ENCODE data around the gene ZNF609. TPM values are rescaled to one million over a fixed set of nuclear protein-coding genes. Genes with fewer than 3 reads are reported as not detected.

The ZNF609 gene
- total RNA-seq, 1 donor from 2014 or later = 24.1 TPM

GRCh38 chr15:64503197-64503596 is 42.8 kb downstream of the ZNF609 start:
- Mint-ChIP-seq H3K9me3 (ENCODE audit: low read depth) (no peaks in the 10 kb centered on the region), H3K4me3 (ENCODE audit: unreplicated experiment) (no peak overlapping the region), H3K36me3 (ENCODE audit: low read depth) (peaks cover 11% of the 10 kb centered on the region), H3K27ac (ENCODE audit: unreplicated experiment) (peak overlapping the region; percentile 86), H3K4me1 (ENCODE audit: low read depth) (peaks cover 42% of the 10 kb centered on the region), H3K27me3 (ENCODE audit: low read depth) (no peaks in the 10 kb centered on the region)
- no peak for TF ChIP-seq CTCF (IDR thresholded peaks at IDR 0.05)
- no peak for DNase-seq (ENCODE audit: low spot score)

GRCh38 chr15:64503640-64504039 is 43.3 kb downstream of the ZNF609 start:
- H3K4me3 Mint-ChIP-seq (ENCODE audit: unreplicated experiment) = no peak overlapping the region
- peaks cover 42% of the 10 kb centered on the region for H3K4me1 Mint-ChIP-seq (ENCODE audit: low read depth)
- peaks cover 11% of the 10 kb centered on the region for H3K36me3 Mint-ChIP-seq (ENCODE audit: low read depth)
- no peak for DNase-seq (ENCODE audit: low spot score)
- no peaks in the 10 kb centered on the region for H3K9me3 Mint-ChIP-seq (ENCODE audit: low read depth)
- no peak for TF ChIP-seq CTCF (IDR thresholded peaks at IDR 0.05)
- H3K27me3 Mint-ChIP-seq (ENCODE audit: low read depth) = no peaks in the 10 kb centered on the region
- no peak overlapping the region for H3K27ac Mint-ChIP-seq (ENCODE audit: unreplicated experiment)

GRCh38 chr15:64507293-64507802 is 47.0 kb downstream of the ZNF609 start:
- Mint-ChIP-seq H3K27me3 (ENCODE audit: low read depth) (no peaks in the 10 kb centered on the region), H3K36me3 (ENCODE audit: low read depth) (peaks cover 3% of the 10 kb centered on the region), H3K4me1 (ENCODE audit: low read depth) (peaks cover 28% of the 10 kb centered on the region), H3K9me3 (ENCODE audit: low read depth) (no peaks in the 10 kb centered on the region), H3K27ac (ENCODE audit: unreplicated experiment) (peak overlapping the region; percentile 77), H3K4me3 (ENCODE audit: unreplicated experiment) (no peak overlapping the region)
- TF ChIP-seq CTCF (IDR thresholded peaks at IDR 0.05) = no peak
- no peak for DNase-seq (ENCODE audit: low spot score)

GRCh38 chr15:64507845-64508244 is 47.5 kb downstream of the ZNF609 start:
- H3K27me3 Mint-ChIP-seq (ENCODE audit: low read depth) = no peaks in the 10 kb centered on the region
- peaks cover 3% of the 10 kb centered on the region for H3K36me3 Mint-ChIP-seq (ENCODE audit: low read depth)
- no peak for TF ChIP-seq CTCF (IDR thresholded peaks at IDR 0.05)
- H3K4me3 Mint-ChIP-seq (ENCODE audit: unreplicated experiment) = no peak overlapping the region
- peaks cover 23% of the 10 kb centered on the region for H3K4me1 Mint-ChIP-seq (ENCODE audit: low read depth)
- no peak for DNase-seq (ENCODE audit: low spot score)
- H3K9me3 Mint-ChIP-seq (ENCODE audit: low read depth) = no peaks in the 10 kb centered on the region
- H3K27ac Mint-ChIP-seq (ENCODE audit: unreplicated experiment) = peak overlapping the region; percentile 77

- H3K9me3 Mint-ChIP-seq (ENCODE audit: low read depth) = no peaks in the 10 kb centered on the region
- H3K27ac Mint-ChIP-seq (ENCODE audit: unreplicated experiment) = no peak overlapping the region
- no peak overlapping the region for H3K4me3 Mint-ChIP-seq (ENCODE audit: unreplicated experiment)
- no peak for TF ChIP-seq CTCF (IDR thresholded peaks at IDR 0.05)
- no peak for DNase-seq (ENCODE audit: low spot score)
- H3K27me3 Mint-ChIP-seq (ENCODE audit: low read depth) = no peaks in the 10 kb centered on the region
- peaks cover 8% of the 10 kb centered on the region for H3K4me1 Mint-ChIP-seq (ENCODE audit: low read depth)
- no peaks in the 10 kb centered on the region for H3K36me3 Mint-ChIP-seq (ENCODE audit: low read depth)
Observed at GRCh38 chr15:64513823-64514222, 53.4 kb downstream of the ZNF609 start.

Data from chondrocyte (in vitro differentiated cells).